Stimulated activated naive CD8-positive, alpha-beta T cell treated with anti-CD3 and anti-CD28 coated beads, Interleukin-15, Interleukin-2, amounts not matched to agents 100 ng/mL and 50 ng/mL, for 24 hours (primary cell): ENCODE data around the gene PAFAH1B1.
A peak's percentile ranks its signal among the peaks of the same experiment; 100 is the strongest.

Source experiments
- H3K27ac Mint-ChIP-seq: one replicate; pipeline ENCODE4 v1.8.0; 2021; ENCODE audit warnings: mild to moderate bottlenecking, mixed read lengths
- H3K27me3 Mint-ChIP-seq: one replicate; pipeline ENCODE4 v1.8.0; 2021; ENCODE audit warnings: mixed read lengths
- H3K36me3 Mint-ChIP-seq: one replicate; pipeline ENCODE4 v1.8.0; 2021; ENCODE audit warnings: low read depth, mixed read lengths
- H3K4me1 Mint-ChIP-seq: one replicate; pipeline ENCODE4 v1.8.0; 2021; ENCODE audit warnings: low read depth, mixed read lengths
- H3K4me3 Mint-ChIP-seq: one replicate; pipeline ENCODE4 v1.8.0; 2021; ENCODE audit warnings: mild to moderate bottlenecking, mixed read lengths
- H3K9me3 Mint-ChIP-seq: one replicate; pipeline ENCODE4 v1.8.0; 2021; ENCODE audit warnings: mixed read lengths

The PAFAH1B1 gene

GRCh38 chr17:2705888-2706795 is 112.7 kb downstream of the PAFAH1B1 start:
- Mint-ChIP-seq H3K4me1 (peaks cover 35% of the 10 kb centered on the region), H3K27ac (no peak overlapping the region), H3K27me3 (no peaks in the 10 kb centered on the region), H3K36me3 (peaks cover 42% of the 10 kb centered on the region), H3K9me3 (no peaks in the 10 kb centered on the region), H3K4me3 (no peak overlapping the region)

GRCh38 chr17:2706911-2707510 is 113.6 kb downstream of the PAFAH1B1 start:
- Mint-ChIP-seq H3K4me1 (peaks cover 37% of the 10 kb centered on the region), H3K27me3 (no peaks in the 10 kb centered on the region), H3K36me3 (peaks cover 41% of the 10 kb centered on the region), H3K4me3 (no peak overlapping the region), H3K27ac (no peak overlapping the region), H3K9me3 (no peaks in the 10 kb centered on the region)

- H3K4me1 Mint-ChIP-seq: peaks cover 46% of the 10 kb centered on the region
Measured at GRCh38 chr17:2707721-2708584, 114.5 kb downstream of the PAFAH1B1 start.

GRCh38 chr17:2708585-2709182 is 115.2 kb downstream of the PAFAH1B1 start:
- peak overlapping the region; percentile 71 for H3K27ac Mint-ChIP-seq
- H3K9me3 Mint-ChIP-seq: no peaks in the 10 kb centered on the region
- peaks cover 25% of the 10 kb centered on the region for H3K36me3 Mint-ChIP-seq
- H3K27me3 Mint-ChIP-seq: no peaks in the 10 kb centered on the region
- peak overlapping the region; percentile 97 for H3K4me3 Mint-ChIP-seq
- peaks cover 46% of the 10 kb centered on the region for H3K4me1 Mint-ChIP-seq

More at GRCh38 chr17:2707721-2708584, 114.5 kb downstream of the PAFAH1B1 start:
- Mint-ChIP-seq H3K36me3 (peaks cover 31% of the 10 kb centered on the region), H3K9me3 (no peaks in the 10 kb centered on the region), H3K27ac (no peak overlapping the region), H3K4me3 (no peak overlapping the region), H3K27me3 (no peaks in the 10 kb centered on the region)

- no peaks in the 10 kb centered on the region for H3K27me3 Mint-ChIP-seq
- no peaks in the 10 kb centered on the region for H3K9me3 Mint-ChIP-seq
- peak overlapping the region; percentile 97 for H3K4me3 Mint-ChIP-seq
- H3K36me3 Mint-ChIP-seq: peaks cover 25% of the 10 kb centered on the region
- H3K27ac Mint-ChIP-seq: peak overlapping the region; percentile 96
- peaks cover 46% of the 10 kb centered on the region for H3K4me1 Mint-ChIP-seq
Measured at GRCh38 chr17:2709183-2709661, 115.8 kb downstream of the PAFAH1B1 start.

- Mint-ChIP-seq H3K9me3 (no peaks in the 10 kb centered on the region), H3K27ac (peak overlapping the region; percentile 96), H3K4me3 (peak overlapping the region; percentile 97), H3K4me1 (peaks cover 46% of the 10 kb centered on the region), H3K27me3 (no peaks in the 10 kb centered on the region), H3K36me3 (peaks cover 17% of the 10 kb centered on the region)
Measured at GRCh38 chr17:2710071-2710802, 116.8 kb downstream of the PAFAH1B1 start.

- Mint-ChIP-seq H3K27ac (peak overlapping the region; percentile 96), H3K9me3 (no peaks in the 10 kb centered on the region), H3K36me3 (peaks cover 12% of the 10 kb centered on the region), H3K27me3 (no peaks in the 10 kb centered on the region), H3K4me3 (peak overlapping the region; percentile 97), H3K4me1 (peaks cover 41% of the 10 kb centered on the region)
Measured at GRCh38 chr17:2710803-2711607, 117.6 kb downstream of the PAFAH1B1 start.

GRCh38 chr17:2711608-2712299 is 118.3 kb downstream of the PAFAH1B1 start, which contains the start of gene CLUH:
CLUH (minus strand) TSS chr17:2711764; CDS start chr17:2711661, 103 bp downstream.
- Mint-ChIP-seq H3K27ac (peak within 1 kb of the TSS; percentile 96), H3K4me1 (peaks cover 39% of the 10 kb centered on the region), H3K9me3 (no peaks in the 10 kb centered on the region), H3K4me3 (peak within 1 kb of the TSS; percentile 97), H3K27me3 (no peaks in the 10 kb centered on the region), H3K36me3 (peaks cover 12% of the 10 kb centered on the region)

- Mint-ChIP-seq H3K4me1 (peaks cover 39% of the 10 kb centered on the region), H3K27me3 (no peaks in the 10 kb centered on the region), H3K9me3 (no peaks in the 10 kb centered on the region), H3K4me3 (peak overlapping the region; percentile 87), H3K36me3 (peaks cover 12% of the 10 kb centered on the region), H3K27ac (peak overlapping the region; percentile 87)
Measured at GRCh38 chr17:2712300-2713043, 119.0 kb downstream of the PAFAH1B1 start.

GRCh38 chr17:2713881-2714280 is 120.4 kb downstream of the PAFAH1B1 start:
- Mint-ChIP-seq H3K27ac (no peak overlapping the region), H3K27me3 (no peaks in the 10 kb centered on the region), H3K4me3 (no peak overlapping the region), H3K9me3 (no peaks in the 10 kb centered on the region), H3K36me3 (peaks cover 12% of the 10 kb centered on the region), H3K4me1 (peaks cover 30% of the 10 kb centered on the region)

- H3K4me3 Mint-ChIP-seq: no peak overlapping the region
- H3K4me1 Mint-ChIP-seq: peaks cover 13% of the 10 kb centered on the region
- H3K36me3 Mint-ChIP-seq: no peaks in the 10 kb centered on the region
Measured at GRCh38 chr17:2716649-2717048, 123.2 kb downstream of the PAFAH1B1 start.

More at GRCh38 chr17:2716649-2717048, 123.2 kb downstream of the PAFAH1B1 start:
- Mint-ChIP-seq H3K9me3 (no peaks in the 10 kb centered on the region), H3K27me3 (no peaks in the 10 kb centered on the region), H3K27ac (no peak overlapping the region)
